Fibroblast of villous mesenchyme (primary cell): ENCODE results near the gene BLZF1. TPM values are rescaled to one million over a fixed set of nuclear protein-coding genes. Genes with fewer than 3 reads are reported as not detected.

ENCODE experiments used
- DNase-seq: peaks from one replicate; pipeline ENCODE4 v3.0.0-alpha.2; 2010; ENCODE audit warnings: low read depth
- H3K4me3 ChIP-seq: 2 replicates; pipeline ENCODE4 v1.5.1; 2011; ENCODE audit warnings: low read depth, mild to moderate bottlenecking, low read length
- CTCF ChIP-seq: IDR thresholded peaks from 2 replicates; pipeline ENCODE4 v1.5.1; 2012; ENCODE audit warnings: low read depth, mild to moderate bottlenecking, low read length; ENCODE audit not compliant: insufficient read depth
- total RNA-seq: library from RNA; depleted of rRNA; stranded (reverse); fragments of >200 nt; gene quantifications from 2 replicates; pipeline ENCODE4 v1.2.3, GENCODE V29; 2012

Gene BLZF1
- total RNA-seq, 1 donor, result 40.6 TPM

GRCh38 chr1:169361281-169361680 is 6.7 kb upstream of the BLZF1 start:
- H3K4me3 ChIP-seq, result no peak overlapping the region
- TF ChIP-seq CTCF, result no peak
- no peak for DNase-seq

DNA sequence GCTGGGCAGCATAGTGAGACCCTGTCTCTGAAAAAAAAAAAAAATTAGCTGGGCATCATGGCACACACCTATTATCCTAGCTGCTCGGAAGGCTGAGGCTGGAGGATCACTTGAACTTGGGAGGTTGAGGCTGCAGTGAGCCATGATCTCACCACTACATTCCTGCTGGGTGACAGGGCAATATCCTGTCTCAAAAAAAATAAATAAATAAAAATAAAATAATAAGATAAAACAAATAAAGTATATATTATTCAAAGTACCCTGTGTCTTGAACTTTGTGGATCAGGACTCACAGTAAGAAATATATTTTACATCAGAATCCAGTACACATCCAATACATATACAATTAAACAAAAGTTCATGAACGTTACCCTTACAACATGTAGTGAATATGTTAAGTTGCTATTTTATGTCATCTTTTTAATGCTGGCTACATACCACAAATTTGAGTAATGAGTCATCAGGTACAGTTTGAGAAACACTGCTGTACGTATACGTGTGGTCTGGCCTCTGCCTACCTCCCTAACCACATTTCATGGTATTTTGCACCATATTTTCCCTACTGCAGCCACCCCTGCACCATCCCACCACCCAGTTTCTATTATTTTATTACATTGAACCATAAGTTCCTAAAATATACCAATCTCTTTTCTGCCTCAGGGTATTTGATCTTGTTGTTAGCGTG is 4.8 kb upstream of the BLZF1 start:
- TF ChIP-seq CTCF, result no peak
- DNase-seq, result peak; percentile 84
- no peak overlapping the region for H3K4me3 ChIP-seq

- H3K4me3 ChIP-seq, result no peak overlapping the region
- TF ChIP-seq CTCF, result no peak
- no peak for DNase-seq
Observed at GRCh38 chr1:169364948-169365347, 3.0 kb upstream of the BLZF1 start.

DNA sequence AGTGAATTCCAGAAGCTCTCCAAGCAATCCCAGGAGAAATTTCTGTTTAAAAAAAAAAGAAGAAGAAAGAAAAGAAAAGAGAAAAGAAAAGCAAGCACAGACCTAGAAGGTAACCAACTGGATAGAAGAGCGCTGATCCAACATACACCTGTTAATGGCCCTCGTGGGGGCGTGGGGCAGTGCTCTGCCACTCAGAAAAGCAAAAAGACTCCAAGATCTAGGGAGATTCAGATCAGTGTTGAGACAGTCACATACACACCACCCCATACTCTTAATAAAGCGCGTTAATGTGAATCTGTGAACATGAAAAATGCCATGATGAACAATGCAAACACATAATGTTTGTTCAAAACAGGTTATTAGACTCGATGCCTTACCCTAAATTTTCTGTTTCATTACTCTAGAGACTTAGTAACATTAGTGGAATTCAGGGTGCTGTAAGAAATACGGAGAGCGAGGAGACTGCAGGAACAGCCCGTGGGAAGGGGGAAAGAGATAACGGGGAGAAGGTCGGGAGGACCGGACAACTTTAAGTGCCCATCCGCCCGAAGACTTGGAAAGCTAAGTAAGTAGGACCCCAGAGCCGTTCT is 804 bp upstream of the BLZF1 start:
- no peak for TF ChIP-seq CTCF
- DNase-seq, result no peak

GRCh38 chr1:169368406-169368769 is 393 bp downstream of the BLZF1 start:
- no peak for DNase-seq
- H3K4me3 ChIP-seq, result peak overlapping the region; percentile 79
- TF ChIP-seq CTCF, result no peak

More for the DNA sequence above, 804 bp upstream of the BLZF1 start:
- peak overlapping the region; percentile 79 for H3K4me3 ChIP-seq

GRCh38 chr1:169371404-169371803 is 3.4 kb downstream of the BLZF1 start:
- no peak for TF ChIP-seq CTCF

More at GRCh38 chr1:169371404-169371803, 3.4 kb downstream of the BLZF1 start:
- DNase-seq, result no peak
- H3K4me3 ChIP-seq, result no peak overlapping the region
